MV-4-11 (cell line): ENCODE data around the gene DAAM2.

Source experiments
- DNase-seq: peaks from one replicate; lab custom pipeline; 2025; lab: John Stamatoyannopoulos, UW

The DAAM2 gene

DNA sequence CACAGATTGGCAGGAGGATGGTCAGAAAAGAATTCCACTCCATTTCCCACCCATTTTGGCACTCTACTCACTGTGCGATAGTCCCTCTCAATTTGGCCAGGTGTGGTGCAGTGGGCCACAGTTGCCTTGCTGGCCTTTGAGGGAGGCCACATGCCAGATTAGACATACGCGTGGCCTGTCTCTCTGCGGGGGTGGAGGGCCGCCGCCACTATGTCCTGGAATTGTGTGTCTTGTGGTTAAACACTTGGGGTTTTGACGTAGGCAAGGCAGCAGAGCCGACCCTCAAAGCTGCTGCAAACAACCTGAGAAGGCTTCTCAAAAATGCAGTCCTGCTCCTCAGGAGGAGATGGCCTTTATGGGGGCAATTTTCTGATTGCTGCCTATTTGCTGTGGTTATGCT is 4.9 kb upstream of the DAAM2 start:
- no peak for DNase-seq

DNA sequence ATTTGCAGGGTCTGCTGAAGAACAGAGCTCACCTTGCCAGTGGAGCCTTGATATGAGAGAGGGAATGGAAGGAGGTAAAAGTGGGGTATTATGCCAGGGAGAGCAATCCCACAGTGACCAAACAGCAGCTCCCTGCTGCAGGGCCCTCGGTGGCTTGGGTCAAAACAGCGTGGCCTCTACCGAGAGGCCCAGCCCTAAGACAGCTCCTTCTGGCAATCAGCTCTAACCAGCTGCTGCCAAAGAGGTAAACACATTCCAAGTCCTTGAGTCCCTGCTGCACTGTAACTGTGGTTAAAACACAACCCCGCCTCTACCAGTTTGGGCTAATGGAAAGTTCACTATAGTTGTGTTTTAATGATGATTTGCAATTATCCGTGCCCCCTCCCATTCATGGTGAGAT is 1.4 kb upstream of the DAAM2 start:
- DNase-seq: no peak

DNA sequence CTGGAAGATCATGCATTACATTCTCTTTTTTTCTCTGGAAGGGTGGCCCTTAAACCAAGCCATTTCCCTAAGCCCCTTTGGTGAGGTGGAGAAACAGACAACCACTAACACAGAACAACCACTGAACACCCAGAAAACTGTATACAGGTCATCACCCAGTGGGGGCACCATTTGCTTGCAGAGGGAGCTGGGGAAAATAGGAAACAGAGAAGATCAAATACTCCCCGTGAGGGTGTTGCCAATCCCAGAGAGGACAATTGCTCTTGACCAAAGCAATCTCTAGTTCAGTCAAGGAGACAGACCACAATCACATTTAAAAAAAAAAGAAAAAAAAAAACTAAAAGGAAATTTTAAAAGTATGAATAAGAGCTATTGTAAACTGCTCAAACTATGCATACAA is 865 bp upstream of the DAAM2 start:
- no peak for DNase-seq

DNA sequence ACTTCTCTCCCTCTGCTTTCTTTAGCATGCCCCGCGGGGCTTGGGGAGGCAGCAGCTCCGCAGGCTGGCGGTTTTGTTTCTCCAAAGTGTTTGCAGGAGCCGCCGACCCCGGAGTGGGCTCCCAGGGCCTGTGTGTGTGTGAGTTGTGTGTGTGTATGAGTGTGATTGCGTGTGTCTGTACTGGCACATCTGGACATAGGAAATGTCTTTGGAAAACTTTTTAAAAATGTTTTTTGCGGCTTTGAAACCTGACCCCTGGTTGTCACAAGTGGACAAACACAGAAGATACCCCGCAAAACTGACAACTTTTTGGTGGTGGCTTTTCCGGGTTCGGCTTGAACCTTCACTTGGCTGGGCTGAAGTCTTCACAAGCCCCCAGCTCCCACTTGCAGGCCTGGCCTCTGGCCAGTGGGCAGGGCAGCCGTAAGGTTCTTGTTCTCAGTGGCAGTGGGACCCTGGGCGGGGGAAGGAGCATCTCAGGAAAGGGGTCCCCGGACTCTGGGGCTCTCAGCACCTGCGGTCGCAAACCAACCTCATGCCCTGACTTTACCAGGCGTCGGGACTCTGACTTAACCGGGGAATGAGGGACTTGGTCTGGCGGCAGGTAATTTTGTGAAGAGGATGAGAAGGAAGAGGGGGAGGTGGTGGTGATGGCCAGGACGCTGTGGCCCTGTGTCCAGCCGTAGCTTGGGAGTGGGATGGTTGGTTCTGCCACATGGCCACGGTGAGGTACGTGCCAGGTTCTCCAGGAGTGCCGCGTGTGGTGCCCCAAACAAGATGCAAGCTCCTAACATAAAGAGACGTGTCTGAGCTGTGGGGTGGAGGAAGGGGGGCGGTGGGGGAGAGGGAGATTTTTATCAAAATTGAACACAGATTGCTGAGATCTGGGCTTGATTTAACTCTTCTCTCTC is 619 bp downstream of the DAAM2 start:
- no peak for DNase-seq

DNA sequence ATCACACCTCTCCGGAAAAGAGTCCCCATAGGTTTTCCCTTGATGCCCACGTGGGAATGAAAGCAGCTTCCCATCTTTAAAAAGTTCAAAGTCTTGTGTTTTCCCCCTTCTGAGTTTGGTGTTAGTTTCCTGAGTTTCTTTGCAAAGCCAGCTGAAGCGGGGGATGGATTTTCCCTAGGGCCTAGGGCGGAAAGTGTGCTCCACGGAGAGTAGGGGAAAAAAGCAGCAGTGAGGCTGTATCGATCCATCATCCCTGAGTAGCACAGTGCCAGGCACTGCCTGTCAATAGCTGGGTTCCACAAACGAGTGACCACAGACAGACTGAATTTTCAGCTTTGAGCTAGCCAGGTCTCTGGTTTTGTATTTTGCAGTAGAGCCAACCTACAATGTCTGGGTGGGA is 1.3 kb downstream of the DAAM2 start:
- no peak for DNase-seq

DNA sequence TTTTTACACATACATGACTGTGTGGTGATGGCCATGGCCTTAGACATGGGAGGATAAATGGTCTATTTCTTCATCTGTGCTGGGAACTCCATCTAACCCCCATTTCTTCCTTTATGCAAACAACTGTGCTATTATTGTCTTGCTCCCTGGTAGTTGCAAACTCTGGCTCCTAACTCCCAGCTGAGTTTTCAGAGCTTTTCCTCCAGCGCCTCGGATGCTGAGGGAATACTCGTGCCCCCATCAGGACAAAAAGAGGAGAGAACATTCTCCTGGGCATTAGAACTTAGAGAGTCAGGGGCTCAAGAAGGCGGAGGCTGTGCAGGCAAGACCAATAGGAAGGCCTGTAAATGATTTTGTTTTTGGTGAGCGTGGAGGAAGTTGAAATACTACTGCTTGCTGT is 2.1 kb downstream of the DAAM2 start:
- no peak for DNase-seq

DNA sequence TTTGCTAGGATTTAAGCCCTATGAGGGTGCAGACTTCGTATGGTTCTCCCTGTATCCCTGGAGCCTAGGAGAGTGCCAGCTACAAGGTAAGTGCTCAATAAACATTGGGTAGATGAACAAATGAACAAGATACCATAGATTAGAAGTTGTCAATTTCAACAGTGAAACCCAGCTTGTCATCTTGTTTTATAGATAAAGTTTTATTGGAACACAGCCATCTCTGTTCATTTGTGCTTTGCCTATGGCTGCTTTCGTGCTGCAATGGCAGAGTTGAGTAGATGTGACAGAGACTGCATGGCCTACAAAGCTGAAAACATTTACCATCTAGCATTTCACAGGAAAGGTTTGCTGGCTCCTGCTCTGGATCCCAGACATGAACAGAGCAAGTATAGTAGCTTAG is 5.6 kb downstream of the DAAM2 start:
- DNase-seq: no peak

DNA sequence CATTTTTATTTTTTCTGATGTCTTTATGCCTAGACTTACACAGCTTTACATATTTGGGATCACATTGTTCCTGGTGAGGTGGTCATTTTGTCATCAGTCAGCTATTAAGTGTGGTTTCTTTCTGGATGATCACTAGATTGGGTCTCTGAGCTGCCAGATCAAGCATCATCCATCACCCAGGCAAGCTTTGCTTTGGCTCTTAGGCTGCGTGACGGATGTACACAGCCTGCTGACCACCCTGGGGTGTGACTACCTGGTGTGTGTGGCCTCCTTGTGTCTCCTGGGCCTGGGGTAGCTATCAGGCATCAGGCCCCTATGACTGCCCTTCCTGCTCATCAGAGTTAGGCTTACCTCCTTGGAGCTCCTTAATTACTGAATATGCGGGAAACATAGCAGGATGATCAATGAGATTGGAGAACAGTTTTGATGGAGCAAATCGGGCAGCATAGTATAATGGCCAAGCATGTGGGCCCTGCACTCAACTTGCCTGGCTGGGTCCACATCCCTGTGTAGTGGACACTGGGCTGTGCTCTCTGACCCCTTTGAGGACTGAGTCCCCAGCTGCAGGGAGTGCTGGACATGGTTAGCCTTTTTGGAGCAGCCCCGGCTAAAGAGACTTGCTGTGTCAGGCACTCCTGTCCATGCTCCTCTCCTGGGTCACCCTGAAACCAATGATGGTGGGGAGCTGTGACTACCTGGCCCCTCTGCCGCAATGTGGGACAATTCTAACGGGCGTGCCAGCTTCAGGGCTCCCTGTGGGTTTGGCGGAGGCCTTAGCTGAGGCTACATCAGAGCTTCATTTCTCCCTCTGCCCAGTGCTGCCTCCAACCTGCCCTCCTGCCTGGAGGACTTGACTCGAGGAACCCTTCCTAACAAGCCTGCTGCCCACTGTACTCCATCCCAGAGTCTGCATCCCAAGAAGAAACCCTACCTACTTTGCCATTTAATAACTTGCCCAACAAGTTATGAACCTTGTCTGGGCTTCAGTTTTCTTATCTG is 8.2 kb downstream of the DAAM2 start:
- DNase-seq: no peak

DNA sequence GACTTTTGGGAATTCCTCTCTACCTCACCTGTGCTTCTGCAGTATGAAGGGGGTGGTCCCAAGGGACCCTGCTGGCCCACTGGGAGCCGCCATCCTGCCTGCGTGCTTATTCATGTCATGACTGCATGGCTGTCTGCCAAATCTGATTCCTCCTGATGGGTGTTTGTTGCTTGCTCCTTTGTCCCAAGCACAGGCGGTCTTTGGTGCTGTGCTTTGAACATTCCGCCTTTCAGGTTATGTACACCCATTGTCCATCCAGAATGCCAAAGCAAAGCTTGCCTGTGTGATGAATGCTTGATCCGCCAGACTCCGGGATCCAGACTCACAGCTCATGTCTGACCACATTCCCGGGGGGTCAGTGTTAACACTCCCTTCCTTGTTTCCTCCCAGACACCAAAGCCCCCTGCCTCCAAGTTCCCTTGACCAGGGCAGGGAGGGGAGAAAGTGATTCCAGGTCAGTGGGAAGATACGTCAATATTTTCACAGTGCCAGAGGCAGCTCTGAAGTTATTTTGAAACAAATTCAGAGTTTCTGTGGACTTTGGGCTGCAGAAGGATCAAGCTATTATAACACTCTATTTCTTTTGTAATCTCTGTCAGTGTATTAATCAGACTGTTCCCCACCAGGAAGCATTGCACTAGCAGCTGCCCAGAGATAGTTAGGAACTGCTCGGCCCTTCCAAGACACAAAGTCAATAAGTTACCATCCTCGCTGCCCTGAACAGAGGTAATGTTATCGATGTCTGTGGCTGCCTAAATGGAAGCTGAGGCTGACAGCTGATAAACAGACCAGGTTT is 9.5 kb downstream of the DAAM2 start:
- DNase-seq: no peak

DNA sequence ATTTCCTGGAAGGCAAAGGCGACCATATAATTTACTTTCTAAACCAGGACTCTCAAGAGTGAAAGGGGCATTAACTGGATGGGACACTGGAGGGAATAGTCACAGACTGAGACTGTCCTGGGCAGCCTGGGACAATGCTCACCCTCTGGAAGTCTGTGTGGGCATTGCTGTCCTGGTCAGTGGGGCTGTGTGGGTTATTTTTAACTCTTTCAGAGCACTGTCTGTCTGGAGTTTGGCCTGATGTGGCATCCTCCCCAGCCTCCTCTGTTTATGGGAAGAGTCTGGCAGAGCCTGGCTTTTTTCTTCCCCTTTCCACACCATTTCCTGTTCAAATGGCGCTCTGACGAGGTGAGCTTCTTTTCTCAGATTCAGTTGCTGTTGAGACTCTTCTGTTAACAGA is 11.7 kb downstream of the DAAM2 start:
- no peak for DNase-seq

DNA sequence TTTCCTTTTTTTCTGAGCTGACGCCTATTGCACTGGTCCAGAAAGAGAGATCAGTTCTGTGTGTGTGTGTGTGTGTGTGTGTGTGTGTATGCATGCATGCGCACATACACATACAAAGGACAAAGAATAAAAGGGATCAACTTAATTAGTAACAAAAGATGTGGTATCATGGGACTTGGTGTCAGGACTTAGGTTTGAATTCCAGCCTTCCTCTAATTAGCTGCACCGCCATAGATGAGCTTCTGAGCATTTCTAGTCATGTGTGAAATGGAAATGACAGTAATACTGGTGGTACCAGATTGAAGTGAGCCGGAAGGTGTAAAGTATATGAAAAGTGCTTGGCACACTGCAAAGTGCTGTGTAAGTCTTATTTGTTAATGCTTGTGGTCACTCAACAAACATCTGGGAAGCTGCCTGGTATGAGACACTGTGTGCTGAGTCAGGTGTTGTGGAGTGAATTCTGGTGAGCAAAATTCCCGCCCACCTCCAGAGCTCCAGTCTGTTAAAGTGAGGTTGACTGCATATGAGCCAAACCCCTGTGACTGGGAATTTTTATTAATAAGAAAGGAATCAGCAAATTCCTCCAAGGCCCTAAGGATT is 12.4 kb downstream of the DAAM2 start:
- no peak for DNase-seq

DNA sequence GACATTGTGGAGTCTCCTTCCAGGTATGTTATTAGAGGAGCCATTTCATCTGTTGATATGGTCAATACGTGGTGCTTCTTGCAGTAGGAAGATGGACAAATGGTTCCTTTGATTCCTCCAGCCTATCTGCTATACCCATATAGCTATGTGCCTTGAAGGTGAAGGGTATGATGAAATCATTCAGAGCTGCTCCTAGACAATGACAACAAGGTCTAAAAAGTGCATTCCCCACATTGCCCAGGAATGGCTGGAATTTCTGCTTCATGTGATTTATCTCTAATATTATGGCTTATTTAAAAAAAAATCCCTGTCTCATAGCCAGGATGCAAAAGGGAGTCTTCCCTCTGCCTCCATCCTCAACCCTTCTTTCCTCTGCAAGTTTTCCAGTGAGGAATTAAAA is 14.1 kb downstream of the DAAM2 start:
- DNase-seq: no peak

DNA sequence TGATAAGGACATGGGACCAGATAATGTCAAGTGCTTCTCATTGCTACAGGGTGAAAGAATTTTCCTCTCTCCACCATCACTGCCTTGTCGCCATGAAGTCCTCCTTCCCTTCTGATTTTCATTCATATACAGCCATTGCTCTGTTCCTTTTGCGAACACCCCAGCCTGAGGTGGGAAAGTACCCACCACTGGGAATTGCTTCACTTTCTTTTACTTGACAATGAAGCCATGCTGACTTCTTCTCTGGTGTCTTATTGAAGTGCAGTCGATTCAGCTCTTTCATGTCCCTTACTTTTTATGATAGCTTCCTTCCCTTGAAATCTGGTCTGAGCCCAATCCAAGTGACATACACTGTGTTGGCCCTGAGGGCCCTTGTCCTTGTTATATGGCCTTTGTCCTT is 16.2 kb downstream of the DAAM2 start:
- DNase-seq: no peak

DNA sequence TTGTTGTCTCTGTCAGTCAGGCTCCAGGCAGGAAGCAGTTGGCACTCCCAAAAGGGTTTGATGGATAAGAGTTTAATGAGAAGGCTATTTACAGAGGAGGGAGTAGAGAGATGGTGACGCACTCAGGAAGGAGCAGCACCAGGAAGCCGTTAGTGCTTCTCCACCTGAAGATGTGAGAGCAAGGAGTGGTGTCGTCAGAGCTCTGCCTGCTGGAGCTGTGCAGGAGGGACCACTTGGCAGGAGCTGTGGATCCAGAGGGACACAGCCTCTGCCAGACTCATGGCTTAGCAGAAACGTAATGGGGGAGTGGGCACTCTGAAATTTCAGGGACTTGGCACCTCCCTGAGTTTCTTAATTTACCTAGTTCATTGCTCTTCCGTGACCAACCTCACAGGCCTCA is 16.8 kb downstream of the DAAM2 start:
- DNase-seq: no peak

DNA sequence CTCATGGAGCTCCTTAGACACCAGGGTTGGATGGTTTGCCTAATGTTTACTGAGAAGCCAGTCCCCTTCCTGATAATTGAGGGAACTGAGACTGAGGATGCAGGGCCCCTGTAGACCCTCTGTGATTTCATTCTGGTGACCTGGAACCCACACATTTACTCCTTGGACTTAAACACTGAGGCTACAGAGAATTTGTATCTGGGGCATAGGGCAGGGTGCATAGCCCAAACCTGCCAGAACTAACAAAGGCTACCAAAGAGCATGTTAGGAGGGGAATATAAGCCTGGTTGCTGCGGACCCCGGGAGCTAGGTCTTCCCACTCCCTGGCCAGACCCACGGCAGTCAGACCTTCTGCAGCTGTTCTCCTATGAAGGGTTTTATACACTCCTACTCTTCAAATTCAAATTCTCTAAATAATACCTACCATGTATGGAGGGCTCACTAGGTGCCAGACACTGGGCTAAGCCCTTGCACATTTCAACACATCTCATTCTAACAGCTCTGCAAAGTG is 19.7 kb downstream of the DAAM2 start:
- DNase-seq: no peak

DNA sequence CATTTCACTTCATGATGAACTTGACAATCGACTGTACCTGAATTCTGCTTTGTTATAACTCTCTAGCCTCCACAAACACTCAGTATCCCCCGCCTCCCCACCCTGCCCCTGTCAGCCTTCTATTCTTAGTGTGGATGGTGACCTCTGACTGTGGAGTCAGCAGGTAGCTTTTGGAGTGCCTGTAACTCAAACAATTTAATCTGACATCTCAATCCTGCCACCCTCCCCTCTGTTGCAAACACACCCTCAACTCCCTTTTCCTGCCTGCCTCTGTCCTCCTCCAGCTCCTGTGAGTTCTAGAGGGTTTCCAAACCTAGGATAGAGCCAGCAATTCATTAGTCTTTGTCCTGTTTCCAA is 20.3 kb downstream of the DAAM2 start:
- DNase-seq: no peak

DNA sequence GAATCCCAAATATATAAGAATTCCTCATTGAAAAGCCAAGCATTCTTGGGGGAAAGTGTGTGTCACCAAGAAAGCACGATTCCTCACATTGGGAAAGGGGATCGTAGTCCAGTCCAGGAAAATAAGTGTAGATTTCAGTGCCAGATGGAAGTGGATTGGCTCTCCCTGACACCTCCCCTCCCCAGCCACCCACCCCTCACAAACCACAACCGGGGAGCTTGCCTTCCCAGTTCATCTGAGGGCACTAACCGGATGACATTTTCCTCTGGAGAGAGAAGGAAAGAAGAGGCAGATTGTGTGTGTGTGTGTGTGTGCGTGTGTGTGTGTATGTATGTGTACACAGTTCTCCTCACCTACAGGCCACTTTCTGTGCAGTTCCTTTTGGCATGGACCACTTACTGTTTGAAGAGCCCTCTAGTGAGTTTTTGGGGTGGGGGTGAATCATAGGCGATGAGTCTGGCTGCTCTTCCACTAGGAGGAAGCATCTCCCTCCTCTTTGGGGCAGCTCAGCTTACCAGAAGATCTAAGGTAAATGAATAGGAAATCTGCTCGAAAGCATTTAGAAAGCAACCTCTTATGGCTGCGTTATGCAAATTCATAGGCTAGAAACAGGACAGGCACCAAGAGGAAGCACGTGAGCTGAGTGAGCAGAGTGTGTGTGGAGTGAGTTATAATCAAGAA is 20.8 kb downstream of the DAAM2 start:
- DNase-seq: no peak

DNA sequence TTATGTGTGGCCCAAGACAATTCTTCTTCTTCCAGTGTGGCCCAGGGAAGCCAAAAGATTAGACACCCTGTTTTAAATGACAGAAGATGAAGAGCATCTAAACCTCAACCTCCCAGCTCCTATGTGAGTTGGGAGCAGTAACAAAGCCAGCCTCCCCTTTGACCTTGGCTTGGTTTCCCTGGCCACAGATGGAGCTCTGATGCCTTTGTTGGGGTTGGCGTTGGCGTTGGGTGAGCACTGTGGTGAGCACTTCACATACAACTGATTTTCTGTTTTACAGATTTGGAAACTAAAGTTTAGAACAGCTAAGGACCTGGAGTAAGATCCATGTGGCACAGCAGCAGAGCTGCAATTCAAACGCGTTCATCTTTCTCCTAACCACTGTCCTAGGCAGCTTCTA is 22.1 kb downstream of the DAAM2 start:
- DNase-seq: no peak

DNA sequence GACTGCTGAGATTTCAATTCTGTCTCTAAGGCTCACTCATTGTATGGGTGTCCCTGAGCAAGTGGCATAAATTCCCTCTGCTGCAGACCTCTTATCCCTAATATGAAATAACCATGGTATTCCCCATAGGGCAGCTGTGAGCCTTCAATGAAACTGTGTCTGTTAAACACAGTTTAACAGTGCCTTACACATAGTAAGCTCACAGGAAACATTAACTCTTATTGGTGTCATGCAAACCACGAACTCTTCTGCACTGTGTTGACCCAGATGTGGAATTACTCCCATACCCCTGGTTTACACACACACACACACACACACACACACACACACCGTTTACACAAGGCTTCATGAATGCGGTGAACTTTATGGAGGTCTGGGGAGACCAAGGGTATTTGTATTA is 23.2 kb downstream of the DAAM2 start:
- no peak for DNase-seq

DNA sequence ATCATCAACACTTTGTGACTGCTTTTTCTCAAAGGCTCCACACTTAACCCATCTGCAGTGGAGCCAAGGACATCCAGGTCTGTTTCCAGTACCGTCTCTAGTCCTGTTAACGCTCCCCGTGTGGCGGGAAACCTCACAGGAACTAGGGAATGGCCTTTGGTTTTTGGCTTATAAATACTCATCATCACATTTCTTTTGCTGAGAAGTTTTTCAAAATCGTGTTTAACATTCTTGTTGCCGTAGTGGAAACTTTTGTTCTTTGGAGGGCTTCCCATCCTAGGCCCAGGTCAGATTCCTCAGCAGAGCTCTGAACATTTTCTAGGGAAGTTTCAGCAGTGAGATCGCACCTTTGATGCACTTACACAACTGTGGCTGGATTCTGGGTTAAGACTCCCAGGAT is 24.6 kb downstream of the DAAM2 start:
- no peak for DNase-seq

DNA sequence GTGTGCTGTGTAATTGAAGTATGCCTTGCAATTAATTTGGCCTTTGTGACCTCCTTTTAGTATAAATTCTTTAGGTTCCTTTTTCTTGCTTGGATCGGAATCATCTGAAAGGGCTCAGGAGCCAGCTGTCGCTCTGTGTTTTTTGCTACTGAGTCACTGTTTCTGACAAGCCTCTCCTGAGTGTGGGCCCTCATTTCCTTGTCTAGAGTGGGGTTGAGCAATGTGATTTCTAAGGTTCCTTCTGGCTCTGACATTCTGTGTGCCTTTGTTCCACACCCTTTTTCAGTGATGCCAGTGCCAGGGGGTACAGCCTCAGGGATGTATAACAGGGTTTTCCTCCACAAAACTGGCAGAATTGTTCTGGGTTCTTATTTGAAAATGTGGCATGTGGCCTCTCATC is 26.5 kb downstream of the DAAM2 start:
- DNase-seq: no peak
